IMR-90 (cell line): ENCODE data around the gene CABP2. TPM values are rescaled to one million over a fixed set of nuclear protein-coding genes. Genes with fewer than 3 reads are reported as not detected.

Experiments
- ATAC-seq: fragments of 200-7000 bp; cut with Tn5 transposase; 2 replicates; pipeline ENCODE4 v1.9.1; 2020; ENCODE audit warnings: low read depth, mild to moderate bottlenecking, moderate library complexity
- BruUV-seq: library from RNA; stranded (reverse); fragments of 400-500 nt; replicated peaks from 2 replicates; lab custom pipeline; 2021; lab: Mats Ljungman, UMichigan
- CTCF ChIA-PET: fragments of 300-600 bp; formaldehyde crosslinking; extraction: SDS; loops from one replicate; lab custom pipeline; 2021; ENCODE audit warnings: antibody characterized with exemption; lab: Yijun Ruan, JAX
- POLR2A ChIA-PET: fragments of 300-600 bp; sonication (Branson Sonifier 250); formaldehyde crosslinking; loops from one replicate; lab custom pipeline; 2022; ENCODE audit warnings: antibody characterized with exemption; ENCODE audit not compliant: unreplicated experiment; lab: Charles Lee
- DNase-seq: peaks from one replicate; pipeline ENCODE4 v3.0.0; 2013
- H2AFZ ChIP-seq: replicated peaks from 2 replicates; pipeline ENCODE3; 2013; ENCODE audit warnings: low read length, mild to moderate bottlenecking; ENCODE audit not compliant: poor library complexity
- H2AK5ac ChIP-seq: 2 replicates; pipeline ENCODE4 v1.6.1; 2013; ENCODE audit warnings: low read depth, low read length, inconsistent platforms
- H2AK9ac ChIP-seq: replicated peaks from 2 replicates; pipeline ENCODE3; 2013; ENCODE audit warnings: mild to moderate bottlenecking, low read depth, low read length, moderate library complexity; ENCODE audit not compliant: poor library complexity
- H2BK120ac ChIP-seq: 2 replicates; pipeline ENCODE4 v1.6.1; 2013; ENCODE audit warnings: low read depth, low read length, inconsistent platforms
- H2BK15ac ChIP-seq: 3 replicates; pipeline ENCODE4 v1.6.1; 2013; ENCODE audit warnings: low read depth, low read length, inconsistent platforms
- H2BK20ac ChIP-seq: 2 replicates; pipeline ENCODE4 v1.6.1; 2013; ENCODE audit warnings: low read depth, mild to moderate bottlenecking, inconsistent platforms, low read length, moderate library complexity
- H2BK5ac ChIP-seq: 2 replicates; pipeline ENCODE4 v1.6.1; 2013; ENCODE audit warnings: mild to moderate bottlenecking, low read depth, low read length, inconsistent platforms; ENCODE audit not compliant: poor library complexity, severe bottlenecking
- H3K14ac ChIP-seq: replicated peaks from 2 replicates; pipeline ENCODE4 v1.6.1; 2013; ENCODE audit warnings: low read depth, low read length, inconsistent platforms
- H3K18ac ChIP-seq: 2 replicates; pipeline ENCODE4 v1.6.1; 2013; ENCODE audit warnings: low read depth, low read length, control low read depth
- H3K23ac ChIP-seq: 2 replicates; pipeline ENCODE4 v1.6.1; 2013; ENCODE audit warnings: low read depth, low read length, inconsistent platforms
- H3K27ac ChIP-seq: 2 replicates; pipeline ENCODE4 v1.5.1; 2013; ENCODE audit warnings: mild to moderate bottlenecking, control low read depth, low read length; ENCODE audit not compliant: insufficient read depth
- H3K27me3 ChIP-seq: 2 replicates; pipeline ENCODE4 v1.6.1; 2013; ENCODE audit warnings: low read length; ENCODE audit not compliant: control insufficient read depth, insufficient read depth
- H3K36me3 ChIP-seq: 2 replicates; pipeline ENCODE4 v1.6.1; 2013; ENCODE audit warnings: low read length, mixed read lengths; ENCODE audit not compliant: control insufficient read depth, insufficient read depth
- H3K4ac ChIP-seq: 2 replicates; pipeline ENCODE4 v1.6.1; 2013; ENCODE audit warnings: low read depth, low read length, inconsistent platforms
- H3K4me1 ChIP-seq: 2 replicates; pipeline ENCODE4 v1.6.1; 2013; ENCODE audit warnings: low read length, mixed read lengths; ENCODE audit not compliant: control insufficient read depth, insufficient read depth
- H3K4me2 ChIP-seq: 2 replicates; pipeline ENCODE4 v1.6.1; 2013; ENCODE audit warnings: low read depth, mild to moderate bottlenecking, control low read depth, low read length, moderate library complexity
- H3K4me3 ChIP-seq: 2 replicates; pipeline ENCODE4 v1.5.1; 2013; ENCODE audit warnings: low read depth, mild to moderate bottlenecking, control low read depth, low read length, moderate library complexity; ENCODE audit not compliant: insufficient read depth
- H3K56ac ChIP-seq: 2 replicates; pipeline ENCODE4 v1.6.1; 2013; ENCODE audit warnings: low read length, inconsistent platforms; ENCODE audit not compliant: insufficient read depth; ENCODE audit errors: extremely low read depth
- H3K79me1 ChIP-seq, 2 experiments: 2 replicates each; pipeline ENCODE4 v1.6.1; 2013; ENCODE audit warnings: low read length in 2 of 2, inconsistent platforms in 1 of 2, low read depth in 1 of 2
- H3K9ac ChIP-seq: 2 replicates; pipeline ENCODE4 v1.6.1; 2013; ENCODE audit warnings: low read depth, low read length, control low read depth
- H3K9me1 ChIP-seq: 2 replicates; pipeline ENCODE4 v1.6.1; 2013; ENCODE audit warnings: low read length, inconsistent platforms; ENCODE audit not compliant: insufficient read depth
- H3K9me3 ChIP-seq: 2 replicates; pipeline ENCODE4 v1.6.1; 2013; ENCODE audit warnings: low read length; ENCODE audit not compliant: control insufficient read depth, insufficient read depth
- H4K20me1 ChIP-seq: 2 replicates; pipeline ENCODE4 v1.6.1; 2013; ENCODE audit warnings: low read length, inconsistent platforms; ENCODE audit not compliant: insufficient read depth
- H4K5ac ChIP-seq: 2 replicates; pipeline ENCODE4 v1.6.1; 2013; ENCODE audit warnings: mild to moderate bottlenecking, low read depth, low read length, control low read depth
- H4K8ac ChIP-seq, 2 experiments: 2 replicates each; pipeline ENCODE4 v1.6.1; 2013; ENCODE audit warnings: low read depth in 2 of 2, low read length in 2 of 2, control low read depth in 1 of 2, inconsistent platforms in 1 of 2
- H4K91ac ChIP-seq: 2 replicates; pipeline ENCODE4 v1.6.1; 2013; ENCODE audit warnings: low read depth, low read length, inconsistent platforms; ENCODE audit not compliant: insufficient read depth
- MAFK ChIP-seq: IDR thresholded peaks from 2 replicates; pipeline ENCODE4 v1.6.1; 2012; ENCODE audit warnings: low read depth, low read length, improper control_type of control experiment
- POLR2A ChIP-seq: IDR thresholded peaks from 2 replicates; pipeline ENCODE4 v1.6.1; 2012; ENCODE audit warnings: mild to moderate bottlenecking, low read depth, low read length
- WGBS, 2 experiments: methylation state at CpG; one replicate each; pipeline versions ENCODE4 v1.1.5 to v1.1.7; 2013; ENCODE audit warnings: missing lambda C conversion rate in 2 of 2; ENCODE audit not compliant: insufficient read length in 1 of 2; ENCODE audit errors: extremely low coverage in 2 of 2; 5-methylcytosine and 5-hydroxymethylcytosine counted together
- dilution Hi-C: fragments of 300-500 bp; cut with HindIII; formaldehyde crosslinking; loops from one replicate; pipeline ENCODE4 v1.14.3; 2018; ENCODE audit warnings: low sequenced_read_pairs; ENCODE audit not compliant: unreplicated experiment
- in situ Hi-C: fragments of 300-500 bp; cut with MboI; formaldehyde crosslinking; loops from 3 replicates; pipeline ENCODE4 v1.14.3; 2019; ENCODE audit warnings: low sequenced_read_pairs, inconsistent platforms, mixed read lengths
- intact Hi-C: fragments of 100-400 bp; cut with micrococcal nuclease; formaldehyde crosslinking; loops from 2 replicates; pipeline ENCODE4 v1.10.0; 2022
- polyA plus RNA-seq, 3 experiments: library from polyadenylated mRNA; depleted of rRNA; stranded (reverse); fragments of >200 nt; gene quantifications; 2 replicates each; pipeline ENCODE4 v1.2.3, GENCODE V29; 2012; ENCODE audit warnings: low replicate concordance in 1 of 3
- total RNA-seq: library from RNA; depleted of rRNA; stranded (reverse); fragments of >200 nt; gene quantifications from 2 replicates; pipeline ENCODE4 v1.2.3, GENCODE V29; 2012
- TF ChIP-seq, protein P1 (sequence below): conservative IDR thresholded peaks from 2 replicates; pipeline ENCODE4 v1.5.1; 2012; ENCODE audit warnings: mild to moderate bottlenecking, low read depth, low read length, improper control_type of control experiment

Gene CABP2
- total and polyA plus RNA-seq, 2 of the 4 experiments (the other 2 are of a cell fraction) = not detected

DNA sequence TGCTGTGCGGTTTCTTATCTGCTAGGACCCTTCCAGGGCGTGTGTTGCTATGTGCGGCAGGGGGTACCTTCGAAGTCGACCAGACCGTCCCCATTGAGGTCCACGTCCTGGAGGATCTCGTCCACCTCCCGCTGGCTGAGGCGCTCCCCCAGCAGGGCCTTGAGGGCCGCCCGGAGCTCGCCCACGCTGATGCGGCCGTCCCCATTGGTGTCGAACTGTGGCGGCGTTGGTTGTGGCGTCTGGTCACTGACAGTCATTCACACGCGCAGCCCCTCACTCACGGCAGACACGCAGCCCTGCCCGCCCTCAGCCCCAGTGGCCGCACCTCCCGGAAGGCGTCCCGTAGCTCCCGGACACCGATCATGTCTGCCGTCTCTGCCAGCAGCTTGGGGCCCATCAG lies 3.5 kb downstream of the CABP2 start:
- Histone ChIP-seq H3K9me3 (no peaks in the 10 kb centered on the region), H2AFZ (no peak overlapping the region), H3K14ac (no peak overlapping the region), H2BK120ac (no peak overlapping the region), H4K20me1 (no peaks in the 10 kb centered on the region), H3K27me3 (peaks cover 30% of the 10 kb centered on the region), H3K23ac (no peak overlapping the region), H2AK9ac (no peak overlapping the region), H3K4me1 (no peaks in the 10 kb centered on the region), H3K18ac (no peak overlapping the region), H3K4ac (no peak overlapping the region), H2BK20ac (no peak overlapping the region), H3K79me1 (no peaks in the 10 kb centered on the region), H4K5ac (no peak overlapping the region), H3K9me1 (no peaks in the 10 kb centered on the region), H2BK5ac (no peak overlapping the region), H3K9ac (no peak overlapping the region), H3K27ac (no peak overlapping the region), H4K91ac (no peak overlapping the region), H3K4me2 (no peak overlapping the region), H4K8ac (no peak overlapping the region), H2BK15ac (no peak overlapping the region), H3K36me3 (no peaks in the 10 kb centered on the region), H2AK5ac (no peak overlapping the region), H3K4me3 (no peak overlapping the region), H3K56ac (no peak overlapping the region)
- POLR2A ChIA-PET = no interaction called here
- in situ Hi-C loops (no loop called here), intact Hi-C loops (no loop called here), dilution Hi-C loops (no loop called here)
- WGBS, 2 experiments = 81% methylated on average over 32 of the region's 32 CpGs; no CpG with 5 or more reads in 1 of the 2 experiments
- CTCF ChIA-PET = no interaction called here
- BruUV-seq = no TSS peak
- ATAC-seq = no peak
- DNase-seq = no peak
- no peak for TF ChIP-seq POLR2A
- TF ChIP-seq MAFK = no peak
- TF ChIP-seq, protein P1, sequence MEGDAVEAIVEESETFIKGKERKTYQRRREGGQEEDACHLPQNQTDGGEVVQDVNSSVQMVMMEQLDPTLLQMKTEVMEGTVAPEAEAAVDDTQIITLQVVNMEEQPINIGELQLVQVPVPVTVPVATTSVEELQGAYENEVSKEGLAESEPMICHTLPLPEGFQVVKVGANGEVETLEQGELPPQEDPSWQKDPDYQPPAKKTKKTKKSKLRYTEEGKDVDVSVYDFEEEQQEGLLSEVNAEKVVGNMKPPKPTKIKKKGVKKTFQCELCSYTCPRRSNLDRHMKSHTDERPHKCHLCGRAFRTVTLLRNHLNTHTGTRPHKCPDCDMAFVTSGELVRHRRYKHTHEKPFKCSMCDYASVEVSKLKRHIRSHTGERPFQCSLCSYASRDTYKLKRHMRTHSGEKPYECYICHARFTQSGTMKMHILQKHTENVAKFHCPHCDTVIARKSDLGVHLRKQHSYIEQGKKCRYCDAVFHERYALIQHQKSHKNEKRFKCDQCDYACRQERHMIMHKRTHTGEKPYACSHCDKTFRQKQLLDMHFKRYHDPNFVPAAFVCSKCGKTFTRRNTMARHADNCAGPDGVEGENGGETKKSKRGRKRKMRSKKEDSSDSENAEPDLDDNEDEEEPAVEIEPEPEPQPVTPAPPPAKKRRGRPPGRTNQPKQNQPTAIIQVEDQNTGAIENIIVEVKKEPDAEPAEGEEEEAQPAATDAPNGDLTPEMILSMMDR = no peak
